CD4-positive, alpha-beta T cell treated with Interleukin-6 for 4 hours (primary cell): ENCODE data around the gene CALHM1.
"Not testable (repeated sequence)": the region's sequence is repeated elsewhere in the genome, so short reads cannot be mapped to it uniquely, and the experiment has no call there.

Experiments
- DNase-seq: peaks from one replicate; pipeline ENCODE4 v3.0.0-alpha.2; 2020; ENCODE audit warnings: mixed read lengths

Gene CALHM1, protein sequence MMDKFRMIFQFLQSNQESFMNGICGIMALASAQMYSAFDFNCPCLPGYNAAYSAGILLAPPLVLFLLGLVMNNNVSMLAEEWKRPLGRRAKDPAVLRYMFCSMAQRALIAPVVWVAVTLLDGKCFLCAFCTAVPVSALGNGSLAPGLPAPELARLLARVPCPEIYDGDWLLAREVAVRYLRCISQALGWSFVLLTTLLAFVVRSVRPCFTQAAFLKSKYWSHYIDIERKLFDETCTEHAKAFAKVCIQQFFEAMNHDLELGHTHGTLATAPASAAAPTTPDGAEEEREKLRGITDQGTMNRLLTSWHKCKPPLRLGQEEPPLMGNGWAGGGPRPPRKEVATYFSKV

GRCh38 chr10:103458720-103459119, at the start of gene CALHM1:
TSS of gene CALHM1 (minus strand) at chr10:103458900. CDS start at chr10:103458751, 149 bp downstream.
- DNase-seq = no peak

DNA sequence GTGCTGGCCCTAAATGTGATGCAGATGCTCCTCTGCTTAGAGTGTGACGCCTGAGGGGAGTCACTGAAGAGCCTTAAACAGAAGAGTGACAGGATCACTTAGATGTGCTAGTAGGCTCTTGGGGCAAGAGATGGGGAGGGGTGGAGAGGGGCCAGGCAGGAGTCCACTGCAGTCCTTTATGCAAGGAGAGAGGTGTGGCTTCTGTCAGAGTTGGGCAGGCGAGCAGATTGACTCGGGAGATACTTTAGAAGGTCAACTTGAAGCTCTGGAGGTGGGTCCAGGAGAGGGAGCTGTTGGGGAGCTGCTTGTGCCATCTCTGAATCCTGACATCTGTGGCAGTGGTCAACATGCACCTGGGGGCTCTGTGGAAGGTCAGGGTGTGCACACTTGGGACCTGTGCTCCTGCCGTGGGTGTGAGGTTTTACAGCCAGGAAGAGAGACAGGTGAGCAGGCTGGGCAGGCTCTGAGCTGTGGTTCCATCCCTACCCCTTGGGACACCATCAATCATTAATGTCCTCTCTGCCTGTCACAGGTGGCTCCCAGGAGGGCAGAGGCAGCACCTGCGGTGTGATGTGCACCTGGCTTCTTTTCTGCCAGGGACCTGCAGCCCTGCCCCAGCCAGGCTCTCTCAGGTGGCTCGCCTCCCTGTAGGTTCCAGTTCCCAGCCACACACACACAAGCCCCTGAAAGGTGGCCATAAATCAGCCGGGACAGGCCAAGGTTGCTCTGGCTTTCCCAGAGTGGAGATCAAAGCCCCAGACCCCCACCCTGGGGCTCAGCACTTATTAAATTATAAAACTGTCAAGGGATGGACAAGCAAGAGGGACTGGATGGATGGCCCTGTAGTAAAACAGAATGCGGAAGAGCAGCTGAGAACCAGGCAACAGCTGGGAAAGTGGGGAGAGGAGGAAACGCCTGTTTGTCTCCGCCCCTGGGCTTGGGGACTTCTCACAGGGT, 48.8 kb upstream of the CALHM1 start:
- DNase-seq = no peak

DNA sequence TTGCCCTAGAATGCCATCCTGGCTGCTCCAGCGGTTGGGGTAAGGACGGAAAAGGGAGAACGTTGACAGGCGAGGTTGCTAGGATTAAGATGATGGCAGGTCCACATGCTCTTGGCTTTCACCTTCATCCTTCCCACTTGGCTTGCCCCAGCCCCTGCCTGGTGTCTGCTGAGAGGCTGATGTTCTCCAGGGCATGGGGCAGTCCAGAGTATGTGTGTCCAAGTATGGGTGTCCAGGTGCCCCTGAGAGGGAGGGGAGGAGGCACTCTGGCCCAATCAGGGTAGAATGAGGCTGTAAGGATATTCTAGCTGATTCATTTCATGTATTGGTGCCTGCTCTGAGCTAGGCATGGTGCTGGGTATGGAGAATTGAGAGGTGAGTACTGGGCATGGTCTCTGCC, 47.4 kb upstream of the CALHM1 start:
- DNase-seq = no peak

GRCh38 chr10:103504181-103504783, 45.6 kb upstream of the CALHM1 start:
- peak; percentile 48 for DNase-seq

- DNase-seq = not testable (repeated sequence)
These were observed 45.1 kb upstream of the CALHM1 start for GRCh38 chr10:103503777-103504176.

- DNase-seq = no peak
These were observed 44.4 kb upstream of the CALHM1 start for GRCh38 chr10:103502849-103503660.

GRCh38 chr10:103501186-103501585, 42.5 kb upstream of the CALHM1 start:
- DNase-seq = no peak

GRCh38 chr10:103500481-103500880, 41.8 kb upstream of the CALHM1 start:
- DNase-seq = no peak

GRCh38 chr10:103499881-103500280, 41.2 kb upstream of the CALHM1 start:
- DNase-seq = no peak

GRCh38 chr10:103498936-103499638, 40.4 kb upstream of the CALHM1 start:
- DNase-seq = no peak

DNA sequence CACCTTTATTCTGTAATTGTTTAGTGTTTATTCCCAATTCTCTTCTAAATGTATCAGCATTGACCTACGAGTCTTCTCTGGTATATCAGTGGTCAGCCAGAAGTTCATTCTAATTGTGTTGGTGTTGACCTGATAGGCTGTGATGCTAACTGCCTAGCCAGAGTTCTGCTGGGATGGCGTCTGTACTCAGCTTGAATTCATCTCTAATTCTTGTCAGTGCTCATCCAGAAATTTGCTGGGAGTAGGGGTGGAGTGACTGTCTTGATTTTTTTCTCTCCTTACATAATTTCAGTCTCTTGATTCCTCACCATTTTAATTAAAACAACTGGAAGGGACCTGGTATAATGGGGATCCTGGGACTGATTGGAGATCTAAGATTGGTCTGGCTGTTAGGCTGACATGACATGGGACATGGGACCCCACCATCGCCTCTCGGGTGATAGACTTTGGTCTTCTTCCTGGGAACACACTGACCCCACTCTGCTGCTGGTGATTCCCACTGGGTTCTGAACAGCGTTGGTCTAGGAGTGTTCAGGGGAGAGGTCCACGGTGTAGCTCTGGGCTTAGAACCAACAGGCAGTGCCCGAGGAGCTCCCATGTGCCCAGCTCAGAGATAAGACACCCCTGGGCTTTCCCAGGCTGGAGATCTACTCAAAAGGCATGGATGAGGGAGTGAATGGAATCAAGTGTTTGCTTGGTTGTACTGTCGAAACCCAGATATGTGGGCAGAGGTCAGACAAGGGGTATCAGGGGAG, 38.6 kb upstream of the CALHM1 start:
- no peak for DNase-seq

- DNase-seq = no peak
These were observed 36.6 kb upstream of the CALHM1 start for GRCh38 chr10:103495321-103495720.

- peak; percentile 23 for DNase-seq
These were observed 35.5 kb upstream of the CALHM1 start for GRCh38 chr10:103493916-103494877.

GRCh38 chr10:103493362-103493915, 34.7 kb upstream of the CALHM1 start, which contains the start of gene NEURL1:
TSS of gene NEURL1 (plus strand) at chr10:103493705. CDS start at chr10:103494388, 683 bp downstream.
- peak; percentile 28 for DNase-seq

DNA sequence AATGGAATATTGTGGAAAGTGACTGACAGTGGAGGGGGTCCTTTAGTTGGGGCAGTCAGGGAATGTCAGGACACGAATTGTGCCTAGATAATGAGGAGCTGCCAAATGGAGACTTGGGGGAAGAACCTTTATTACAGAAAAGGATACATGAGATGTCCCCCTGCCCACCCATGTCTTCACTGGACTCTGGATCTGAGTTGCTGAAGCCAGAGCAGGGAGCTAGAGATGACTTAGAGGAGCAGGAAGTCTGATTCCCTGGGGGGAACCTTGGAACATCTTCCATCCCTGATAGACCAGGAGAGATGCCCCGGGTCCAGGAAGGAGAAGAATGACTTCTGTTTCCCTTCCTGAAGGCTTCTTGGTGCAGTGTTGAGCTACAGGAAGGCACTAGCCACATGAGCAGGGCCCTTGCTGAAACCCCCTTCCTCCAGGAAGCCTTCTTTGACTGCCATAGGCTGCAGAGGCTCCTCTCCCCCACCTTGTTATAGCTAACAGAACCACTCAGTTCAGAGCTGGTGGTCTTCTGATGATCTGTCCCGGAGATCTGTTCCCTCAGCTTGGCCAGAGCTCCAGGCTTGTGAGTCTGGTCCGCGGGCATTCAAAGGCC, 34.1 kb upstream of the CALHM1 start:
- DNase-seq = no peak

DNA sequence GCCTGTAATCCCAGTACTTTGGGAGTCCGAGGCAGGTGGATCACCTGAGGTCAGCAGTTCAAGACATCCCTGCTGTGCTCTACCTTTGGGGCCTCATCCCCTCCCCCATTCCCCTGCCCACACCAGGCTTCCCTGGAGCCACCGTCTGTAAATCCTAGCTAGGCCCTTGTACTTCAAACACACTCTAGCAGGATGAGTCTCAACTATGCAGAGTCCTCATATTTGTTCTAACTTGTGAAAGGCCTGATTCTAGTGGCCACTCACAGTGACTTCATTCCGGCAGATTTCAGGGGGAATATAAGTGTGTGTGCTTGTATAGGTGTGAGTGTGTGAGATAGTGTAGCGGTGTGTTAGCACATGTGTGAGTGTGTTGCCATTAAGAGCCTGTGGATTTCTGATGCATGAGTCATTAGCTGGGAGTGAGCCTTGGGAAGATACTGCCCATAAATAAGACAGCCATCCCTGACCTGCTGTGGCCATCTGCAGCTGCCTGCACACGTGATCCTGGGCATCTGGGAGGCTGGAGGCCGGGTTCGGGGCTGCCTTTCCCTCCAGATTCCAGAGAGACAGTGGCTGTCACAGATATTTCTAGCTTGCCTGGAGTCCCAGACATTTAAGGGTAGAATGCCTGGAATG, 33.1 kb upstream of the CALHM1 start:
- DNase-seq = no peak

- no peak for DNase-seq
These were observed 32.2 kb upstream of the CALHM1 start for GRCh38 chr10:103490986-103491314.

GRCh38 chr10:103487410-103487708, 28.7 kb upstream of the CALHM1 start:
- DNase-seq = no peak
